Measurements from ENCODE around the gene DTNA.

The DTNA gene

DNA sequence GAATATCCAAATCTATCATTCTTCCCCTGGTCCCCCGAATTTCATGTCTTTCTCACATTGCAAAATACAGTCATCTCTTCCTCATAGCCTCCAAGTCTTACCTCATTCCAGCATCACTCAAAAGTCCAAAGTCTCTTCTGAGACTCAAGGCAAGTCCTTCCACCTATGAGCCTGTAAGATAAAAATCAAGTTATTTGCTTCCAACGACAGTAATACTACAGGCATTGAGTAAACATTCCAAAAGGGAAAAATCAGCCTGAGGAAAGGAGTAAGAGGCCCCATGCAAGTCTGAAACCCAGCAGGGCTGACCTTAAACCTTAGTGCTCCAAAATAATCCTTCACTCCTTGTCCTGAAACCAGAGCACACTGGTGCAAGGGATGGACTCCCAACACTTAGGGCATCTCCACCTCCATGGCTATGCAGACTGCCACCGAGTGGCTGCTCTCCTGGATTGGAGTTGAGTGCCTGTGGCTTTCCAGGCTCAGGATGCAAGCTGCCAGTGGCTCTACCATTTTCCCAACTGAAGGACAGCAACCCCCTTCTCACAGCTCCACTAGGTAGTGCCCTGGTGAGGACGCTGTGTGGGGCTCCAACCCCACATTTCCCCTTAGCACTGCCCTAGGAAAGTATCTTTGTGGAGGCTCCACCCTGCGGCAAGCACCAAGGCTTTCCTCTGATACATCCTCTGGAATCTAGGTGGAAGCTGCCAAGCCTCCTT, 16.3 kb downstream of the DTNA start:
- Histone ChIP-seq H3K27ac (ENCODE audit: low read length) (no peak overlapping the region), H3K9me3 (replicated peaks; ENCODE audit: insufficient read depth, low read length) (no peaks in the 10 kb centered on the region), H3K27me3 (replicated peaks; ENCODE audit: insufficient read depth, low read length) (no peaks in the 10 kb centered on the region), H3K9ac (ENCODE audit: low read length) (no peak overlapping the region), H3K36me3 (replicated peaks; ENCODE audit: insufficient read depth, low read length) (no peaks in the 10 kb centered on the region), H3F3A (ENCODE audit: insufficient read depth, low read length) (no peaks in the 10 kb centered on the region), H3K9me2 (replicated peaks; ENCODE audit: insufficient read depth, low read length) (no peaks in the 10 kb centered on the region), H4K20me1 (ENCODE audit: insufficient read depth, low read length) (no peaks in the 10 kb centered on the region), H3K4me1 (ENCODE audit: low read length) (no peaks in the 10 kb centered on the region), H3K4me3 (ENCODE audit: low read length) (no peak overlapping the region), H3K4me2 (ENCODE audit: low read depth, low read length) (no peak overlapping the region), H2AFZ (ENCODE audit: low read length) (no peak overlapping the region), H3K79me2 (ENCODE audit: low read length) (no peaks in the 10 kb centered on the region)
- DNase-seq: no peak
- no peak for TF ChIP-seq EZH2 (optimal IDR thresholded peaks at IDR 0.05; ENCODE audit: low read depth, low read length)
- TF ChIP-seq EZH2phosphoT487 (IDR thresholded peaks at IDR 0.05; ENCODE audit: low read length): no peak
- TF ChIP-seq, protein P1, sequence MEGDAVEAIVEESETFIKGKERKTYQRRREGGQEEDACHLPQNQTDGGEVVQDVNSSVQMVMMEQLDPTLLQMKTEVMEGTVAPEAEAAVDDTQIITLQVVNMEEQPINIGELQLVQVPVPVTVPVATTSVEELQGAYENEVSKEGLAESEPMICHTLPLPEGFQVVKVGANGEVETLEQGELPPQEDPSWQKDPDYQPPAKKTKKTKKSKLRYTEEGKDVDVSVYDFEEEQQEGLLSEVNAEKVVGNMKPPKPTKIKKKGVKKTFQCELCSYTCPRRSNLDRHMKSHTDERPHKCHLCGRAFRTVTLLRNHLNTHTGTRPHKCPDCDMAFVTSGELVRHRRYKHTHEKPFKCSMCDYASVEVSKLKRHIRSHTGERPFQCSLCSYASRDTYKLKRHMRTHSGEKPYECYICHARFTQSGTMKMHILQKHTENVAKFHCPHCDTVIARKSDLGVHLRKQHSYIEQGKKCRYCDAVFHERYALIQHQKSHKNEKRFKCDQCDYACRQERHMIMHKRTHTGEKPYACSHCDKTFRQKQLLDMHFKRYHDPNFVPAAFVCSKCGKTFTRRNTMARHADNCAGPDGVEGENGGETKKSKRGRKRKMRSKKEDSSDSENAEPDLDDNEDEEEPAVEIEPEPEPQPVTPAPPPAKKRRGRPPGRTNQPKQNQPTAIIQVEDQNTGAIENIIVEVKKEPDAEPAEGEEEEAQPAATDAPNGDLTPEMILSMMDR (IDR thresholded peaks at IDR 0.05; ENCODE audit: low read length): no peak

DNA sequence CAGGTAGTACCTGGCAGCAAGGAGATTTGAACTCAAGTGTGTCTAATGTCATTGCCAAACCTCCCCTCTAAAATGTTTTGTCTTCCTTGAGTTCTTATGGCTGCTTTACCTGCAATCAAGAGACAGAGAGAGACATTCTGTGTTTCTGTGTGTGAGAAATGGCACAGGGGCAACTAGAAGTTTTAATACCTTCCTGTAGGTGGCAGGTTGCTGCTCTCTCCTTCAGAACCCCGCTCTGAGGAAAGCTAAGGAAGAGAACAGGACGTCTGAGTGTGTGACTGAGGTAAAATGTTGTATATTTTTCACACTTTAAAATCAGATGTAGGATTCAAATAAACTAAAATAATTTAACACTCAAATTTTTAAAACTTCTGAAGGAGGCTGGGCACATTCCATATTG, 19.2 kb downstream of the DTNA start:
- Histone ChIP-seq H3K27ac (ENCODE audit: low read length) (no peak overlapping the region), H3K4me2 (ENCODE audit: low read depth, low read length) (no peak overlapping the region), H4K20me1 (ENCODE audit: insufficient read depth, low read length) (no peaks in the 10 kb centered on the region), H3K9me2 (replicated peaks; ENCODE audit: insufficient read depth, low read length) (no peaks in the 10 kb centered on the region), H3F3A (ENCODE audit: insufficient read depth, low read length) (no peaks in the 10 kb centered on the region), H3K4me1 (ENCODE audit: low read length) (no peaks in the 10 kb centered on the region), H3K36me3 (replicated peaks; ENCODE audit: insufficient read depth, low read length) (no peaks in the 10 kb centered on the region), H3K27me3 (replicated peaks; ENCODE audit: insufficient read depth, low read length) (no peaks in the 10 kb centered on the region), H3K79me2 (ENCODE audit: low read length) (no peaks in the 10 kb centered on the region), H3K4me3 (ENCODE audit: low read length) (no peak overlapping the region), H3K9ac (ENCODE audit: low read length) (no peak overlapping the region), H2AFZ (ENCODE audit: low read length) (no peak overlapping the region), H3K9me3 (replicated peaks; ENCODE audit: insufficient read depth, low read length) (no peaks in the 10 kb centered on the region)
- DNase-seq: no peak
- no peak for TF ChIP-seq EZH2 (optimal IDR thresholded peaks at IDR 0.05; ENCODE audit: low read depth, low read length)
- TF ChIP-seq, protein P1 (IDR thresholded peaks at IDR 0.05; ENCODE audit: low read length): peak; percentile 42

DNA sequence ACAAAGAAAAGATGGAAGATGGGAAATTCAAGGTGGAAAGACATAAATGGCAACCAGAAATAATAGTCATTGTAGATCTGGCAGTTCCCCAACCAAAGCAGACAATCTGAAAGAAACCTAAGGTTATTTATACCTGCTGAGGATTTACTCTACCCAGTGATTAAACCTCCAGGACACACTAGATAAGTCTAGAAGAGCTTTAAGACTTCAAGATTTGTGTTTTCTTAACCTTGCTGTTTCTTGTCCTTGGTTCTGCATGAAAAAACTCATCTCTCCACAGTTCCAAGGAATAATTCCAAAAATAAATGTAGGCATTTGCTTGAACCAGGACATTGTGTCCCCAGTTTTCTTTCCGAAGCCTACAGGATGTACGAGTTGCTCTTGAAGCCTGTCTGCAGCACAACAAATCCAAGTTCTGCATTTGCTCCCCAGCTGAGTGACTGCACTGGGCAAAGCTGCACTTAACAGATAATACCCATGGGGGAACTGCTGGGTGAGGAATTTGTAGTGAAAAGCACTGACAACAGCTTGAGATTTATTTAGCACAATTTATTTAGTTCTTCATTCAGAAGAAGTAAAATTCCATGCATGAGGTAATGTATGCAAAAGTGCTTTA, 19.8 kb downstream of the DTNA start:
- no peak overlapping the region for H3K4me3 ChIP-seq (ENCODE audit: low read length)
- TF ChIP-seq, protein P1 (IDR thresholded peaks at IDR 0.05; ENCODE audit: low read length): no peak
- TF ChIP-seq EZH2phosphoT487 (IDR thresholded peaks at IDR 0.05; ENCODE audit: low read length) (no peak), EZH2 (optimal IDR thresholded peaks at IDR 0.05; ENCODE audit: low read depth, low read length) (no peak)
- H3K9me3 ChIP-seq (replicated peaks; ENCODE audit: insufficient read depth, low read length): no peaks in the 10 kb centered on the region
- H3K27me3 ChIP-seq (replicated peaks; ENCODE audit: insufficient read depth, low read length): no peaks in the 10 kb centered on the region
- H3K4me2 ChIP-seq (ENCODE audit: low read depth, low read length): no peak overlapping the region
- no peaks in the 10 kb centered on the region for H4K20me1 ChIP-seq (ENCODE audit: insufficient read depth, low read length)
- no peak overlapping the region for H3K27ac ChIP-seq (ENCODE audit: low read length)
- no peaks in the 10 kb centered on the region for H3K4me1 ChIP-seq (ENCODE audit: low read length)
- H3K9me2 ChIP-seq (replicated peaks; ENCODE audit: insufficient read depth, low read length): no peaks in the 10 kb centered on the region
- no peaks in the 10 kb centered on the region for H3F3A ChIP-seq (ENCODE audit: insufficient read depth, low read length)
- no peak overlapping the region for H2AFZ ChIP-seq (ENCODE audit: low read length)
- DNase-seq: no peak
- no peaks in the 10 kb centered on the region for H3K79me2 ChIP-seq (ENCODE audit: low read length)
- H3K9ac ChIP-seq (ENCODE audit: low read length): no peak overlapping the region
- no peaks in the 10 kb centered on the region for H3K36me3 ChIP-seq (replicated peaks; ENCODE audit: insufficient read depth, low read length)

Measured in MM.1S (cell line).